ENCODE data around the gene LRCH4. TPM values are rescaled to one million over a fixed set of nuclear protein-coding genes. Genes with fewer than 3 reads are reported as not detected.
A peak's percentile ranks its signal among the peaks of the same experiment; 100 is the strongest.

The LRCH4 gene
- total and polyA plus RNA-seq, 9 of the 15 experiments (the other 6 are each of a cell fraction or from before 2014, with no cell fraction given) = 0.06 to 63.3 (median 15.0) TPM

DNA sequence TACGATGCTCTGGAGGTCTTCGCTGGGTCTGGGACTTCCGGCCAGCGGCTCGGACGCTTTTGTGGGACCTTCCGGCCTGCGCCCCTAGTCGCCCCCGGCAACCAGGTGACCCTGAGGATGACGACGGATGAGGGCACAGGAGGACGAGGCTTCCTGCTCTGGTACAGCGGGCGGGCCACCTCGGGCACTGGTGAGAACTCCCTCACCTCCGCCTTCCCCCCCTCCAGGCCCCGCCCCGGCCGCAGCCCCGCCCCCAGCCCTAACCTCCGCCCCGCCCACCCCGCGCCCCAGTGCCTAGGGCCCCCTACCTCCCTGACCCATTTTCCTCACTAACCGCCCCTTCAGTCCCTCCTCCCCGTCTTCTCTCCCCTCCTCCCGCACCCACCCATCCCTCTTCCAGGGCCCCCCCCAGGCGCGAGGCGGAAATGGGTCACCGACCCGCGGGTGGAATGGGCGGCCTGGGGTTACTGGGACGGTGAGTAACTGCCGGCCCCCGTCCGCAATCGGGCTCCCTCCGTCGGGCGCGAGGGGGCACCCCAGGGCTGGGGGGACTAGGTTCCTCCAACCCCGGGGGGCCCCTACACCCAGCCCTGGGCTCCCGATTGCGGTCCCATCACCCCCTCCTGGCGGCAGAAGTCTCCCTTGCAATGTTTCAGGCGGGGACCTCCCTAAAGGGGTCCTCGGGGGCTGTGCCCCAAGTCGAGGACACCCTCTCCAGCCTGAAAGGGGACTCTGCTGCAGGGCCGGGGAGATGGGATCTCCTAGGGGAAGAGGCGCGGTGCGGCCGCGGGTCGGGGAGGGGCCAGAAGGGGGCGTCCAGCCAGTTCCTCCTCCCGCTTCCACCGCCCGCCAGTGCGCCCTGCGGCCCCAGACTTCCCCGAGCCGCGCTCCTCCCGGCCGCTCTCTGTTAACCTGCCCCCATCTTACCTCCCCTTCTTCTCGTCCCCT lies 18.4 kb upstream of the LRCH4 start (continued):
- TF ChIP-seq RAD51 (IDR thresholded peaks at IDR 0.05; ENCODE audit: borderline replicate concordance, low read depth) (no peak), ZNF143 (CRISPR knock-in tag; IDR thresholded peaks at IDR 0.05) (0 out of 2 replicates have a peak, but pooled peaks have one; percentile 24), GABPA (tag; conservative IDR thresholded peaks at IDR 0.05; ENCODE audit: low read depth) (peak; percentile 67), KDM1A (IDR thresholded peaks at IDR 0.05) (peak; percentile 97), MAZ (CRISPR knock-in tag; conservative IDR thresholded peaks at IDR 0.05 in 1 of 2, IDR thresholded peaks at IDR 0.05 in 1 of 2) (peak; percentile 94 to 95), NRF1 (conservative IDR thresholded peaks at IDR 0.05 in 1 of 2, IDR thresholded peaks at IDR 0.05 in 1 of 2) (no peak), SMAD3 (CRISPR knock-in tag; conservative IDR thresholded peaks at IDR 0.05) (no peak), ZNF668 (CRISPR knock-in tag; IDR thresholded peaks at IDR 0.05) (no peak), MYC (IDR thresholded peaks at IDR 0.05; ENCODE audit: low read depth, low read length) (peak; percentile 87), MYC (CRISPR knock-in tag; IDR thresholded peaks at IDR 0.05; ENCODE audit: borderline replicate concordance, low read depth) (peak; percentile 56; the same call in 1 of the 2 replicates), MED1 (CRISPR knock-in tag; IDR thresholded peaks at IDR 0.05; ENCODE audit: borderline replicate concordance) (no peak), CBX8 (IDR thresholded peaks at IDR 0.05; ENCODE audit: borderline replicate concordance, extremely low read depth, low read depth, low read length, poor library complexity, severe bottlenecking) (no peak), CC2D1A (IDR thresholded peaks at IDR 0.05) (peak; percentile 79), PHTF2 (CRISPR knock-in tag; IDR thresholded peaks at IDR 0.05) (no peak), SMARCB1 (IDR thresholded peaks at IDR 0.05; ENCODE audit: insufficient read length, low read depth) (no peak), POLR2AphosphoS2 (IDR thresholded peaks at IDR 0.05; ENCODE audit: low read length) (no peak), SMAD1 (IDR thresholded peaks at IDR 0.05; ENCODE audit: low read depth, low read length, partially characterized antibody) (peak; percentile 67), CAMTA2 (CRISPR knock-in tag; conservative IDR thresholded peaks at IDR 0.05) (no peak), ZBTB11 (CRISPR knock-in tag; IDR thresholded peaks at IDR 0.05) (0 out of 6 replicates have a peak, but pooled peaks of 1 of the 3 experiments have one; percentile 25), ID3 (CRISPR knock-in tag; IDR thresholded peaks at IDR 0.05) (no peak), ID3 (tag; IDR thresholded peaks at IDR 0.05) (0 out of 2 replicates have a peak, but pooled peaks have one; percentile 20)
- TF ChIP-seq, protein P1, sequence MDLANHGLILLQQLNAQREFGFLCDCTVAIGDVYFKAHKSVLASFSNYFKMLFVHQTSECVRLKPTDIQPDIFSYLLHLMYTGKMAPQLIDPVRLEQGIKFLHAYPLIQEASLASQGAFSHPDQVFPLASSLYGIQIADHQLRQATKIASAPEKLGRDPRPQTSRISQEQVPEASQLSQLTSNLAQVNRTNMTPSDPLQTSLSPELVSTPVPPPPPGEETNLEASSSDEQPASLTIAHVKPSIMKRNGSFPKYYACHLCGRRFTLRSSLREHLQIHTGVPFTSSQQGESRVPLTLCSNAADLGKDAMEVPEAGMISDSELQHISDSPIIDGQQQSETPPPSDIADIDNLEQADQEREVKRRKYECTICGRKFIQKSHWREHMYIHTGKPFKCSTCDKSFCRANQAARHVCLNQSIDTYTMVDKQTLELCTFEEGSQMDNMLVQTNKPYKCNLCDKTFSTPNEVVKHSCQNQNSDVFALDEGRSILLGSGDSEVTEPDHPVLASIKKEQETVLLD (IDR thresholded peaks at IDR 0.05) = peak; percentile 73; the same call in 1 of the 2 replicates

All from K562 (cell line).